NCI-H1436 treated with DMSO at 0.1 percent for 48 hours (cell line): ENCODE data around the gene DPM3.
A peak's percentile ranks its signal among the peaks of the same experiment; 100 is the strongest.
"Not testable (repeated sequence)": the region's sequence is repeated elsewhere in the genome, so short reads cannot be mapped to it uniquely, and the experiment has no call there.

ENCODE experiments used
- DNase-seq: peaks from one replicate; lab custom pipeline; 2025; lab: John Stamatoyannopoulos, UW

DPM3 gene

GRCh38 chr1:155158991-155159390 is 18.7 kb upstream of the DPM3 start:
- no peak for DNase-seq

GRCh38 chr1:155155996-155156643 is 15.8 kb upstream of the DPM3 start:
- DNase-seq: not testable (repeated sequence)

- DNase-seq: no peak
Measured at GRCh38 chr1:155145491-155145890, 5.2 kb upstream of the DPM3 start.

GRCh38 chr1:155141749-155142148 is 1.4 kb upstream of the DPM3 start:
- DNase-seq: no peak

GRCh38 chr1:155140630-155140953 is 261 bp upstream of the DPM3 start:
- no peak for DNase-seq

GRCh38 chr1:155137154-155137949 is 3.0 kb downstream of the DPM3 start:
- DNase-seq: no peak

- no peak for DNase-seq
Measured at GRCh38 chr1:155136748-155137147, 3.6 kb downstream of the DPM3 start.

GRCh38 chr1:155135415-155136028 is 4.8 kb downstream of the DPM3 start, which contains the start of gene SLC50A1:
Gene SLC50A1 (plus strand): TSS chr1:155135852. CDS start chr1:155135912, 60 bp downstream.
- peak; percentile 47 for DNase-seq

- no peak for DNase-seq
Measured at GRCh38 chr1:155134880-155135414, 5.4 kb downstream of the DPM3 start.

GRCh38 chr1:155134322-155134721 is 6.0 kb downstream of the DPM3 start:
- DNase-seq: no peak

- no peak for DNase-seq
Measured at GRCh38 chr1:155133799-155134281, 6.5 kb downstream of the DPM3 start.

GRCh38 chr1:155131856-155132255 is 8.5 kb downstream of the DPM3 start:
- DNase-seq: no peak

GRCh38 chr1:155131285-155131684 is 9.0 kb downstream of the DPM3 start:
- no peak for DNase-seq

- DNase-seq: no peak
Measured at GRCh38 chr1:155130272-155131006, 9.9 kb downstream of the DPM3 start.

- DNase-seq: no peak
Measured at GRCh38 chr1:155128755-155129473, 11.4 kb downstream of the DPM3 start.

- no peak for DNase-seq
Measured at GRCh38 chr1:155127967-155128754, 12.2 kb downstream of the DPM3 start.

- no peak for DNase-seq
Measured at GRCh38 chr1:155127105-155127966, 13.0 kb downstream of the DPM3 start, which contains the start of gene EFNA1. Gene EFNA1 (plus strand): TSS chr1:155127876. CDS start chr1:155127978, 102 bp downstream.

- DNase-seq: no peak
Measured at GRCh38 chr1:155126556-155127104, 13.7 kb downstream of the DPM3 start.

GRCh38 chr1:155125946-155126555 is 14.3 kb downstream of the DPM3 start:
- no peak for DNase-seq
